ELF-1 (cell line): ENCODE measurements around the gene ZNF273.
"Not testable (repeated sequence)": the region's sequence is repeated elsewhere in the genome, so short reads cannot be mapped to it uniquely, and the experiment has no call there.

ENCODE experiments used
- DNase-seq: peaks from one replicate; pipeline ENCODE4 v3.0.0-alpha.2; 2016; ENCODE audit warnings: low read depth, low spot score

Gene ZNF273

GRCh38 chr7:64944667-64945502 lies 41.8 kb downstream of the ZNF273 start:
- DNase-seq = peak; percentile 27

GRCh38 chr7:64945503-64946175 lies 42.6 kb downstream of the ZNF273 start:
- no peak for DNase-seq

GRCh38 chr7:64946772-64947171 lies 43.7 kb downstream of the ZNF273 start:
- peak; percentile 71 for DNase-seq

- peak; percentile 44 for DNase-seq
Measured at GRCh38 chr7:64947252-64948000, 44.4 kb downstream of the ZNF273 start.

GRCh38 chr7:64948774-64949173 lies 45.7 kb downstream of the ZNF273 start:
- DNase-seq = not testable (repeated sequence)

GRCh38 chr7:64950673-64951072 lies 47.6 kb downstream of the ZNF273 start:
- DNase-seq = not testable (repeated sequence)

GRCh38 chr7:64951250-64951848 lies 48.3 kb downstream of the ZNF273 start:
- no peak for DNase-seq

GRCh38 chr7:64959072-64959747 lies 56.1 kb downstream of the ZNF273 start:
- no peak for DNase-seq

GRCh38 chr7:64965594-64965993 lies 62.5 kb downstream of the ZNF273 start:
- no peak for DNase-seq

- DNase-seq = no peak
Measured at GRCh38 chr7:64978497-64979203, 75.6 kb downstream of the ZNF273 start.
